OCI-LY3 (cell line): ENCODE measurements around the gene AP5B1.

Experiments used
- H2AFZ ChIP-seq: fragments of 200-600, 300-600 bp; shearing (Covaris generic); 2 replicates; pipeline ENCODE4 v1.6.0; 2014; ENCODE audit warnings: antibody characterized with exemption, low read depth, low read length
- H3K27ac ChIP-seq: fragments of 200-600, 300-600 bp; sonication (generic); 2 replicates; pipeline ENCODE4 v1.5.1; 2014; ENCODE audit warnings: mild to moderate bottlenecking, low read length, moderate library complexity, mixed read lengths
- H3K27me3 ChIP-seq: fragments of 200-600, 300-600 bp; sonication (generic); 2 replicates; pipeline ENCODE4 v1.6.1; 2014; ENCODE audit warnings: low read depth, low read length, mixed read lengths
- H3K36me3 ChIP-seq: fragments of 200-600, 300-600 bp; sonication (generic); replicated peaks from 2 replicates; pipeline ENCODE3; 2014; ENCODE audit warnings: low read depth, low read length, mixed read lengths
- H3K4me1 ChIP-seq: fragments of 300-600, 200-600 bp; sonication (generic); 2 replicates; pipeline ENCODE4 v1.6.1; 2014; ENCODE audit warnings: low read length, mixed read lengths
- H3K4me2 ChIP-seq: fragments of 200-600, 300-600 bp; sonication (generic); 2 replicates; pipeline ENCODE4 v1.6.1; 2014; ENCODE audit warnings: low read length, mixed read lengths
- H3K4me3 ChIP-seq: fragments of 300-600, 200-600 bp; sonication (generic); 2 replicates; pipeline ENCODE4 v1.5.1; 2014; ENCODE audit warnings: antibody characterized with exemption, mild to moderate bottlenecking, low read length, moderate library complexity
- H3K79me2 ChIP-seq: fragments of 300-600, 200-600 bp; shearing (Covaris generic); 2 replicates; pipeline ENCODE4 v1.6.1; 2014; ENCODE audit warnings: mild to moderate bottlenecking, low read length, mixed read lengths
- H3K9ac ChIP-seq: fragments of 300-600, 200-600 bp; shearing (Covaris generic); 2 replicates; pipeline ENCODE4 v1.6.0; 2014; ENCODE audit warnings: mild to moderate bottlenecking, low read length, moderate library complexity
- H3K9me3 ChIP-seq: fragments of 200-600, 300-600 bp; shearing (Covaris generic); 2 replicates; pipeline ENCODE4 v1.6.1; 2014; ENCODE audit warnings: low read length, mixed read lengths; ENCODE audit not compliant: insufficient read depth
- H4K20me1 ChIP-seq: fragments of 200-600, 300-600 bp; sonication (generic); 2 replicates; pipeline ENCODE4 v1.6.1; 2016; ENCODE audit warnings: low read length, mixed read lengths; ENCODE audit not compliant: insufficient read depth
- EZH2phosphoT487 ChIP-seq: fragments of 200-600 bp; shearing (Covaris generic); IDR thresholded peaks from 2 replicates; pipeline ENCODE4 v1.6.1; 2018; ENCODE audit warnings: antibody characterized with exemption, mixed run types, low read depth
- TF ChIP-seq, protein P1 (sequence below): fragments of 200-600, 300-600 bp; sonication (generic); IDR thresholded peaks from 2 replicates; pipeline ENCODE4 v1.5.1; 2014; ENCODE audit warnings: antibody characterized with exemption, low read length, low read depth

AP5B1 gene

DNA sequence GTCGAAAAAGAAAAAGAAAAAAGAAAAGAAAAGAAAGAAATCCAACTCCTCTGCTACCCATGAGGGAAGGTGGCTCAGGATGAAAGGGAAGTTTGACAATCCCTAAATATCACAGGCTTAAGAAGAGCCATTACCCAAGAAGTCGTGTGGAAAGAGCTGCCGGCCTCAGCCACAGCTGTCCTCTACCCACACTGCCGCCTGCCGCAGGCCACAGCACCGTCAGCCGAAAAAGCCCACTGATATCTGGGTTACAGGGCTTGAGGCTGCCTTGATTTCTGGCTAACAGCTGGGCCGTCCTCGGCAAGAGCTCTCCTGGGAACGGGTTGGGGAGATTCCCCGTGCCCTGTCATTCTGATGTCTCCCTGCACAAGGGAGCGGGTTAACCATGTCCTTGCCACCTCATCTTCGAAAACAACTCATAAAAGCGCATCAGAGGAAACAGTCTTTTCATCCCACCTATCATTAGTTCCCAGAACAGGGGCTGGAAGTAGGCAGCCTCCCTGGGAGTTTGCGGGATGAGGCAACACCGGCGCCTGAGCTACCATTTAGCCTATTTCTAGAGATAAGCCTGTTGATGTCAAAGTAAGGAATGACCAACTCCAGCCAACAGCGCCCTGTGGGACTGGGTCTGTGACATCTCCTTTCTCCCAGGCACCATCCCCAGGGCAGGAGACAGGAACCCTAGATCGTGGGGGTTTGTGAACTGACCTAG is 31.1 kb upstream of the AP5B1 start:
- Histone ChIP-seq H3K4me1 (peaks cover 2% of the 10 kb centered on the region; the same call in 1 of the 2 replicates), H3K27ac (no peak overlapping the region), H3K9ac (no peak overlapping the region), H3K27me3 (peaks cover 10% of the 10 kb centered on the region; the same call in 1 of the 2 replicates), H3K4me3 (no peak overlapping the region), H3K9me3 (no peaks in the 10 kb centered on the region), H4K20me1 (no peaks in the 10 kb centered on the region), H2AFZ (no peak overlapping the region), H3K36me3 (no peaks in the 10 kb centered on the region), H3K4me2 (no peak overlapping the region), H3K79me2 (no peaks in the 10 kb centered on the region)
- TF ChIP-seq, protein P1, sequence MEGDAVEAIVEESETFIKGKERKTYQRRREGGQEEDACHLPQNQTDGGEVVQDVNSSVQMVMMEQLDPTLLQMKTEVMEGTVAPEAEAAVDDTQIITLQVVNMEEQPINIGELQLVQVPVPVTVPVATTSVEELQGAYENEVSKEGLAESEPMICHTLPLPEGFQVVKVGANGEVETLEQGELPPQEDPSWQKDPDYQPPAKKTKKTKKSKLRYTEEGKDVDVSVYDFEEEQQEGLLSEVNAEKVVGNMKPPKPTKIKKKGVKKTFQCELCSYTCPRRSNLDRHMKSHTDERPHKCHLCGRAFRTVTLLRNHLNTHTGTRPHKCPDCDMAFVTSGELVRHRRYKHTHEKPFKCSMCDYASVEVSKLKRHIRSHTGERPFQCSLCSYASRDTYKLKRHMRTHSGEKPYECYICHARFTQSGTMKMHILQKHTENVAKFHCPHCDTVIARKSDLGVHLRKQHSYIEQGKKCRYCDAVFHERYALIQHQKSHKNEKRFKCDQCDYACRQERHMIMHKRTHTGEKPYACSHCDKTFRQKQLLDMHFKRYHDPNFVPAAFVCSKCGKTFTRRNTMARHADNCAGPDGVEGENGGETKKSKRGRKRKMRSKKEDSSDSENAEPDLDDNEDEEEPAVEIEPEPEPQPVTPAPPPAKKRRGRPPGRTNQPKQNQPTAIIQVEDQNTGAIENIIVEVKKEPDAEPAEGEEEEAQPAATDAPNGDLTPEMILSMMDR: no peak
- TF ChIP-seq EZH2phosphoT487: no peak

DNA sequence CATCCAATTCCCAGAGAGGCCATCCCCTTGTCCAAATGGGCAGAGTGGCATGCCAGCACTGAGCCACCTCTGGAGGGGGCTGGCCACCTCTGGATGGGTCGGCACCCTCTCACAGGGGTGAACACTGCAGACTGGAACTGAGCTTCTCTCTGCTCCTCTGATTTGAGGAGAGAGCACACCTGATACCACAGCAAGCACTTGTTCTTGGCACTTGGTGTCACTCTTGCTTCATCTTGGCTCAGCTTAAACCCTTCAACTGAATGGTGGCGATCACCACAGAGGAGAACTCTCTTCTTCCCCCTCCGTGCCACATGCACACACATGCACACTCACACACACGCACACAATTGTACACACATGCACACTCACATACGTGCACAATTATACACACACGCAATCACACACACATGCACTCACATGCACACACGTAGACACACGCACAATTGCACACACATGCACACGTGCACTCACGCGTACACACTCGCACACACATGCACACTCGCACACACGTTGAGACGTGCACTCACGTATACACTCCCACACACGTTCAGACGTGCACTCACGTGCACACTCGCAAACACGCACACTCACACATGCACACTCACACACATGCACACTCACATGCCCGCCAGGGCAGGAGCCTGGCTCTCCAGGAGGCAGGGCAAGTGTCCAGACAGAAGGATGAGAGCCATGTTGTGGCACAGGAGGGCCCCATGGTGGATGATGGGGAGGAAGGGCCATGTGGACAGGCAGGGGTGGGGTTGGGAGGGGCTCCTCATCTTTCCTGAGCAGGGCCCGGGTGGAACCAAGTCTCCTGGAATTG is 29.5 kb upstream of the AP5B1 start:
- TF ChIP-seq, protein P1: 0 out of 2 replicates have a peak, but pooled peaks have one; percentile 6
- TF ChIP-seq EZH2phosphoT487: no peak

DNA sequence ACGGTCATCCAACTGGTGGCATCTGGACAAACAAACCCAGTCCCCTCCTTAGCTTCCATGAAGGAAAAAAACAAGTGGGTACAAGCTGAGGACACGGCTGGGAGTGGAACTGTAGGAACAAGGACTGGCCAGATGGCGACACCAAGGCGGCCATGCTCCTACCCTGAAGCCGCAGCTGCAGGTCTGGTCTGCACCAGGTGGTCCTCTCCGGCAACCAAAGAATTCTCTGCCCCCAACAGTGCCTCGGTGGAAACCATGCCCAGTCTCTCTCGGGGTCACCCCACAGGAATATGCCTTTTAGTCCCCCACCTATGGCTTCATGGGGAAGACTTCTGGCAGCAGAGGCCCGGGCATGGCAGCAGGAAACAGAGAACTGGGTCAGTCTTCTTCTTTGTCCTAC is 28.7 kb upstream of the AP5B1 start:
- H3K79me2 ChIP-seq: no peaks in the 10 kb centered on the region
- no peak for TF ChIP-seq EZH2phosphoT487
- TF ChIP-seq, protein P1: no peak
- no peak overlapping the region for H3K4me3 ChIP-seq
- peaks cover 10% of the 10 kb centered on the region; the same call in 1 of the 2 replicates for H3K27me3 ChIP-seq
- no peak overlapping the region for H3K4me2 ChIP-seq
- no peaks in the 10 kb centered on the region for H3K36me3 ChIP-seq
- H3K4me1 ChIP-seq: no peaks in the 10 kb centered on the region
- no peak overlapping the region for H3K27ac ChIP-seq
- H4K20me1 ChIP-seq: no peaks in the 10 kb centered on the region
- no peaks in the 10 kb centered on the region for H3K9me3 ChIP-seq
- no peak overlapping the region for H3K9ac ChIP-seq
- no peak overlapping the region for H2AFZ ChIP-seq

More for the DNA sequence above, 29.5 kb upstream of the AP5B1 start:
- H3K36me3 ChIP-seq: no peaks in the 10 kb centered on the region
- H3K9ac ChIP-seq: no peak overlapping the region
- no peak overlapping the region for H2AFZ ChIP-seq
- no peak overlapping the region for H3K4me2 ChIP-seq
- H3K27ac ChIP-seq: no peak overlapping the region
- H3K4me1 ChIP-seq: no peaks in the 10 kb centered on the region
- H3K4me3 ChIP-seq: no peak overlapping the region
- H3K9me3 ChIP-seq: no peaks in the 10 kb centered on the region
- no peaks in the 10 kb centered on the region for H4K20me1 ChIP-seq
- peaks cover 10% of the 10 kb centered on the region; the same call in 1 of the 2 replicates for H3K27me3 ChIP-seq
- no peaks in the 10 kb centered on the region for H3K79me2 ChIP-seq

DNA sequence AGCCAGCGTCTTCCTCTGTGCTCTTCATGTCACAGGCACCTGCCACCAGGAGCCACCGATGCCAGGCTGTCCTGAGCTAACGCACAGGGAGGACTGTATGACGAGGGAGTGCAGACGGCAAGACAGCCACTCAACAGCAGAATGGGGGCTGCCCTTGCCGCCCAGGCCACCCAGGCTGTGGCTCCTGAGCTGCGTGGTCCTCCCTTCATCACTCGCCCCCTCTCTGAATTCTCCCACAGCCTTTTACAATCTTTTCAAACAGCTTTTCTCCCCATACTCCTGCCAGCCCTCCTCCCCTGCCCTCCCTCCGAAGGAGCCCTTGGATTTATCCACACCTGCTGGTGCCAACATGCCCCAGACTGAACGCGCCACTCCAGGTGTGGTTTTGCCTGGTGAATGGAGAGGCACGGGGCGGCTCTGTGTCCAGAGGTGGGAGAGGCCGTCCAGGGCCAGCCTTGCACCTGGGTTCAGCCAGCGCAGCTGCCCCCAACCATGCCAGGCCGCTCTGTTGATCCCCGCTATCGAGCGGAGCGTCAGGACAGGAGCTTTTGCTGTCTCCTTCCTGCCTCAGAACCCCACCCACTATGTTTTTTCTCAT is 28.1 kb upstream of the AP5B1 start:
- no peaks in the 10 kb centered on the region for H3K79me2 ChIP-seq
- TF ChIP-seq, protein P1: no peak
- no peak for TF ChIP-seq EZH2phosphoT487
- no peak overlapping the region for H3K4me3 ChIP-seq
- no peak overlapping the region for H3K27ac ChIP-seq
- H3K4me1 ChIP-seq: no peaks in the 10 kb centered on the region
- H3K36me3 ChIP-seq: no peaks in the 10 kb centered on the region
- H3K9me3 ChIP-seq: no peaks in the 10 kb centered on the region
- peaks cover 14% of the 10 kb centered on the region for H3K27me3 ChIP-seq
- no peak overlapping the region for H2AFZ ChIP-seq
- no peak overlapping the region for H3K4me2 ChIP-seq
- no peak overlapping the region for H3K9ac ChIP-seq
- H4K20me1 ChIP-seq: no peaks in the 10 kb centered on the region
